Smooth muscle cell (in vitro differentiated cells): ENCODE measurements around the gene ASPSCR1. TPM values are rescaled to one million over a fixed set of nuclear protein-coding genes. Genes with fewer than 3 reads are reported as not detected.
A peak's percentile ranks its signal among the peaks of the same experiment; 100 is the strongest.

Experiments used
- DNase-seq: peaks from one replicate; lab custom pipeline; 2025; ENCODE audit not compliant: unreplicated experiment; lab: John Stamatoyannopoulos, UW
- H2AFZ ChIP-seq: fragments of 200-600 bp; sonication (generic); 2 replicates; pipeline ENCODE4 v1.6.0; 2016; ENCODE audit warnings: antibody characterized with exemption, low read depth, mild to moderate bottlenecking
- H3F3A ChIP-seq: fragments of 200-600 bp; sonication (generic); 2 replicates; pipeline ENCODE4 v1.6.0; 2017; ENCODE audit warnings: antibody characterized with exemption, low read depth
- H3K27ac ChIP-seq: fragments of 200-600 bp; sonication (generic); 2 replicates; pipeline ENCODE4 v1.5.1; 2016; ENCODE audit warnings: low read depth, mild to moderate bottlenecking
- H3K27me3 ChIP-seq: fragments of 200-600 bp; sonication (generic); 2 replicates; pipeline ENCODE4 v1.6.1; 2016; ENCODE audit warnings: low read depth, mild to moderate bottlenecking
- H3K36me3 ChIP-seq: fragments of 200-600 bp; sonication (generic); 2 replicates; pipeline ENCODE4 v1.5.1; 2016; ENCODE audit warnings: low read depth
- H3K4me1 ChIP-seq: fragments of 200-600 bp; sonication (generic); 2 replicates; pipeline ENCODE4 v1.5.1; 2016; ENCODE audit warnings: low read depth
- H3K4me2 ChIP-seq: fragments of 200-600 bp; sonication (generic); 2 replicates; pipeline ENCODE4 v1.6.0; 2016; ENCODE audit warnings: mild to moderate bottlenecking
- H3K4me3 ChIP-seq: fragments of 200-600 bp; sonication (generic); 2 replicates; pipeline ENCODE4 v1.5.1; 2016; ENCODE audit warnings: mild to moderate bottlenecking
- H3K79me2 ChIP-seq: fragments of 200-600 bp; sonication (generic); 2 replicates; pipeline ENCODE4 v1.6.0; 2016; ENCODE audit warnings: low read depth, mild to moderate bottlenecking
- H3K9ac ChIP-seq: fragments of 200-600 bp; sonication (generic); 2 replicates; pipeline ENCODE4 v1.6.0; 2016; ENCODE audit warnings: low read depth
- H3K9me3 ChIP-seq: fragments of 200-600 bp; sonication (generic); replicated peaks from 2 replicates; pipeline ENCODE4 v1.5.1; 2016; ENCODE audit warnings: low read depth
- H4K20me1 ChIP-seq: fragments of 200-600 bp; sonication (generic); 2 replicates; pipeline ENCODE4 v1.6.0; 2016; ENCODE audit warnings: low read depth
- CTCF ChIP-seq: fragments of 200-600 bp; sonication (generic); IDR thresholded peaks from 2 replicates; pipeline ENCODE4 v1.5.1; 2017; ENCODE audit warnings: borderline replicate concordance, mild to moderate bottlenecking, antibody characterized with exemption; ENCODE audit not compliant: insufficient read depth, poor library complexity, severe bottlenecking
- WGBS: methylation state at CpG from one replicate; pipeline ENCODE4 v1.1.7; 2016; ENCODE audit warnings: low lambda C conversion rate; 5-methylcytosine and 5-hydroxymethylcytosine counted together
- polyA plus RNA-seq: library from polyadenylated mRNA; unstranded; fragments of >200 nt; fragmentation: Nextera tagmentation; extraction: Ambion mirVana; gene quantifications from 2 replicates; pipeline ENCODE4 v1.2.1, GENCODE V29; 2016
- total RNA-seq: library from RNA; depleted of rRNA; stranded (reverse); fragments of >200 nt; gene quantifications from 2 replicates; pipeline ENCODE4 v1.2.3, GENCODE V29; 2014

Gene ASPSCR1
- total and polyA plus RNA-seq, 2 experiments from 2014 or later, result 28.4 to 44.0 TPM

GRCh38 chr17:82065638-82066303 is 88.3 kb downstream of the ASPSCR1 start, which contains the start of gene DUS1L:
Gene DUS1L, minus strand, starts transcription at chr17:82065804. Its CDS starts 745 bp downstream, at chr17:82065059.
- no peak for TF ChIP-seq CTCF
- Histone ChIP-seq H3K9me3 (no peaks in the 10 kb centered on the region), H3K79me2 (peaks cover 5% of the 10 kb centered on the region), H3K27ac (no peak within 1 kb of the TSS), H4K20me1 (no peaks in the 10 kb centered on the region), H3K9ac (peak within 1 kb of the TSS; percentile 88), H3F3A (no peaks in the 10 kb centered on the region), H2AFZ (peak within 1 kb of the TSS; percentile 92), H3K4me2 (peak within 1 kb of the TSS; percentile 96), H3K4me1 (peaks cover 6% of the 10 kb centered on the region), H3K36me3 (no peaks in the 10 kb centered on the region), H3K4me3 (peak within 1 kb of the TSS; percentile 74), H3K27me3 (no peaks in the 10 kb centered on the region)
- 13% methylated on average over 62 of the region's 88 CpGs for WGBS
- DNase-seq, result no peak

Other genes starting within 250 kb of the ASPSCR1 start
- not detected in 2 replicates for gene GCGR, start 173.5 kb upstream of the ASPSCR1 start, total RNA-seq
- gene GCGR, start 173.5 kb upstream of the ASPSCR1 start, polyA plus RNA-seq, result 0.58 TPM in 1 of 2 replicates, not detected in the other
- 85.1 and 85.8 TPM in 2 replicates for gene MCRIP1, start 144.3 kb upstream of the ASPSCR1 start, total RNA-seq
- 194 and 208 TPM in 2 replicates for gene MCRIP1, start 144.3 kb upstream of the ASPSCR1 start, polyA plus RNA-seq
- 0.58 and 3.1 TPM in 2 replicates for gene PPP1R27, start 142.6 kb upstream of the ASPSCR1 start, total RNA-seq
- 0.79 and 1.6 TPM in 2 replicates for gene PPP1R27, start 142.6 kb upstream of the ASPSCR1 start, polyA plus RNA-seq
- 1,406 and 1,593 TPM in 2 replicates for gene P4HB, start 117.1 kb upstream of the ASPSCR1 start, total RNA-seq
- 1,326 and 1,526 TPM in 2 replicates for gene P4HB, start 117.1 kb upstream of the ASPSCR1 start, polyA plus RNA-seq
- gene ARHGDIA, start 106.3 kb upstream of the ASPSCR1 start, total RNA-seq, result 67.6 and 256 TPM in 2 replicates
- gene ARHGDIA, start 106.3 kb upstream of the ASPSCR1 start, polyA plus RNA-seq, result 353 and 360 TPM in 2 replicates
- gene ALYREF, start 86.0 kb upstream of the ASPSCR1 start, total RNA-seq, result 58.9 and 75.9 TPM in 2 replicates
- gene ALYREF, start 86.0 kb upstream of the ASPSCR1 start, polyA plus RNA-seq, result 123 and 136 TPM in 2 replicates
- 147 and 222 TPM in 2 replicates for gene ANAPC11, start 85.9 kb upstream of the ASPSCR1 start, total RNA-seq
- gene ANAPC11, start 85.9 kb upstream of the ASPSCR1 start, polyA plus RNA-seq, result 428 and 444 TPM in 2 replicates
- gene NPB, start 75.4 kb upstream of the ASPSCR1 start, total RNA-seq, result 7.9 TPM in 1 of 2 replicates, not detected in the other
- gene NPB, start 75.4 kb upstream of the ASPSCR1 start, polyA plus RNA-seq, result 13.6 and 14.4 TPM in 2 replicates
- 10.3 and 11.4 TPM in 2 replicates for gene PCYT2, start 66.2 kb upstream of the ASPSCR1 start, total RNA-seq
- gene PCYT2, start 66.2 kb upstream of the ASPSCR1 start, polyA plus RNA-seq, result 27.9 and 50.6 TPM in 2 replicates
- 9.5 and 19.9 TPM in 2 replicates for gene SIRT7, start 59.5 kb upstream of the ASPSCR1 start, total RNA-seq
- gene SIRT7, start 59.5 kb upstream of the ASPSCR1 start, polyA plus RNA-seq, result 10.1 and 27.9 TPM in 2 replicates
- 13.7 and 15.3 TPM in 2 replicates for gene MAFG, start 49.9 kb upstream of the ASPSCR1 start, total RNA-seq
- gene MAFG, start 49.9 kb upstream of the ASPSCR1 start, polyA plus RNA-seq, result 30.3 and 39.0 TPM in 2 replicates
- gene PYCR1, start 40.3 kb upstream of the ASPSCR1 start, total RNA-seq, result 144 and 157 TPM in 2 replicates
- gene PYCR1, start 40.3 kb upstream of the ASPSCR1 start, polyA plus RNA-seq, result 213 and 339 TPM in 2 replicates
- gene MYADML2, start 30.4 kb upstream of the ASPSCR1 start, total RNA-seq, result not detected in 2 replicates
- 0.82 TPM in 1 of 2 replicates, not detected in the other for gene MYADML2, start 30.4 kb upstream of the ASPSCR1 start, polyA plus RNA-seq
- 0.90 and 1.3 TPM in 2 replicates for gene NOTUM, start 16.4 kb upstream of the ASPSCR1 start, total RNA-seq
- 0.24 and 2.9 TPM in 2 replicates for gene NOTUM, start 16.4 kb upstream of the ASPSCR1 start, polyA plus RNA-seq
- gene CENPX, start 45.2 kb downstream of the ASPSCR1 start, total RNA-seq, result 44.6 and 50.4 TPM in 2 replicates
- gene CENPX, start 45.2 kb downstream of the ASPSCR1 start, polyA plus RNA-seq, result 57.5 and 72.8 TPM in 2 replicates
- 7.0 and 9.6 TPM in 2 replicates for gene LRRC45, start 45.7 kb downstream of the ASPSCR1 start, total RNA-seq
- 7.4 and 13.5 TPM in 2 replicates for gene LRRC45, start 45.7 kb downstream of the ASPSCR1 start, polyA plus RNA-seq
- gene RAC3, start 54.0 kb downstream of the ASPSCR1 start, total RNA-seq, result 29.2 and 33.0 TPM in 2 replicates
- 12.1 and 15.3 TPM in 2 replicates for gene RAC3, start 54.0 kb downstream of the ASPSCR1 start, polyA plus RNA-seq
- gene DCXR, start 60.1 kb downstream of the ASPSCR1 start, total RNA-seq, result 34.9 and 46.4 TPM in 2 replicates
- 84.4 and 89.4 TPM in 2 replicates for gene DCXR, start 60.1 kb downstream of the ASPSCR1 start, polyA plus RNA-seq
- 20.3 and 27.1 TPM in 2 replicates for gene RFNG, start 74.2 kb downstream of the ASPSCR1 start, total RNA-seq
- 54.9 and 58.8 TPM in 2 replicates for gene RFNG, start 74.2 kb downstream of the ASPSCR1 start, polyA plus RNA-seq
- gene GPS1, start 74.3 kb downstream of the ASPSCR1 start, total RNA-seq, result 72.0 and 93.7 TPM in 2 replicates
- gene GPS1, start 74.3 kb downstream of the ASPSCR1 start, polyA plus RNA-seq, result 134 and 143 TPM in 2 replicates
- gene DUS1L, start 88.2 kb downstream of the ASPSCR1 start, total RNA-seq, result 30.7 and 49.4 TPM in 2 replicates
- 125 and 141 TPM in 2 replicates for gene DUS1L, start 88.2 kb downstream of the ASPSCR1 start, polyA plus RNA-seq
- 46.6 and 49.4 TPM in 2 replicates for gene FASN, start 120.6 kb downstream of the ASPSCR1 start, total RNA-seq
- 48.4 and 49.3 TPM in 2 replicates for gene FASN, start 120.6 kb downstream of the ASPSCR1 start, polyA plus RNA-seq
- 11.4 and 18.3 TPM in 2 replicates for gene CCDC57, start 235.2 kb downstream of the ASPSCR1 start, total RNA-seq
- 23.1 and 34.6 TPM in 2 replicates for gene CCDC57, start 235.2 kb downstream of the ASPSCR1 start, polyA plus RNA-seq